ENCODE results near the gene ZNF658. TPM values are rescaled to one million over a fixed set of nuclear protein-coding genes. Genes with fewer than 3 reads are reported as not detected.
"Not testable (repeated sequence)": the region's sequence is repeated elsewhere in the genome, so short reads cannot be mapped to it uniquely, and the experiment has no call there.

ZNF658 gene
- total RNA-seq (2022) (5.3 TPM in 2 replicates), Bru-seq, nascent RNA (percentile 64 among the genes with signal in this experiment), BruChase-seq, experiment 1, labeled RNA remaining after a 6-hour chase (percentile 43 among the genes with signal in this experiment), BruChase-seq, experiment 2, labeled RNA remaining after a 2-hour chase (percentile 57 among the genes with signal in this experiment)
- long read RNA-seq, full-length matches to known transcripts: 6 of 8 reads
- long read RNA-seq, partial matches to known transcripts: 1 of 8 reads
- long read RNA-seq, other reads (novel, unspliced or antisense): 1 of 8 reads

DNA sequence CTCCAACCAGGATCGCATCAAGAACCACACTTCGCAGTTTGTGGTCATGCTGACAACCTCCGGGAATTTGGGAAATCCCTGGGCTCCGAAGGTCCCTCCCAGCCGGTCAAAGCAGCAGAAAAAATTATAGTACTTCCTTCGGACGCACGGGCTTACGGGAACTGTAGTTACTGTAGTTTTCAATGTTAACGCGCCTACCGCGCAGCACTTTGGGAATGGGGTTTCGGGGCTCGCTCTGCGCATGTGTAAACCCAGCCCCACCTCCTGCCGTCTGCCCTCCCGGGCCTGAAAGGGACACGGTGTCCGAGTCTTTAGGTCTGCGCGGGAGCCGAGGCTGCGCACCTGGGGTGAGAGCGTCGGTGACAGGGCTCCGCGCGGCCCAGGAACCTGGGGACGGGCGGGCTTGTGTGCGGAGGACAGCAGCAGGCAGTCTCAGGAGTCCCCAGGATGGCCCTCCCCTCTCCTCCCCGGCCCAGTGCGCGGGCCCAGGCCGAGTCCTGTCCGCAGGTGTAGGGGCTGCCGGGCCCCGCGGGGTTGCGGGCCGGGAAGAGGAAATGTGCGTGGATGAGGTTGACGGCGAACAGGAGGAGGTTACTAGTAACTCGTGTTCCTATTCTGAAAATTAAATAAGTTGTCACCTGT, at the start of gene ZNF658:
TSS of gene ZNF658 (plus strand) at position 236 of the 642 bp plus-strand sequence. CDS start 2,837 bp downstream, outside the sequence.
- peak; percentile 84 for DNase-seq (ENCODE audit: unreplicated experiment)
- CTCF ChIA-PET; POLR2A ChIA-PET; H3K9me3 Mint-ChIP-seq (ENCODE audit: unreplicated experiment); H3K4me1 Mint-ChIP-seq (ENCODE audit: insufficient read depth, unreplicated experiment); intact Hi-C loops (cut with micrococcal nuclease); BruUV-seq (replicated peaks); H3K27me3 Mint-ChIP-seq (ENCODE audit: insufficient read depth, unreplicated experiment): not testable (repeated sequence)
- peak within 1 kb of the TSS; percentile 69 for H3K27ac Mint-ChIP-seq (ENCODE audit: low read depth, unreplicated experiment)
- H3K4me3 Mint-ChIP-seq (ENCODE audit: unreplicated experiment): peak within 1 kb of the TSS; percentile 82
- peaks cover 16% of the 10 kb centered on the region for H3K36me3 Mint-ChIP-seq (ENCODE audit: insufficient read depth, unreplicated experiment)

DNA sequence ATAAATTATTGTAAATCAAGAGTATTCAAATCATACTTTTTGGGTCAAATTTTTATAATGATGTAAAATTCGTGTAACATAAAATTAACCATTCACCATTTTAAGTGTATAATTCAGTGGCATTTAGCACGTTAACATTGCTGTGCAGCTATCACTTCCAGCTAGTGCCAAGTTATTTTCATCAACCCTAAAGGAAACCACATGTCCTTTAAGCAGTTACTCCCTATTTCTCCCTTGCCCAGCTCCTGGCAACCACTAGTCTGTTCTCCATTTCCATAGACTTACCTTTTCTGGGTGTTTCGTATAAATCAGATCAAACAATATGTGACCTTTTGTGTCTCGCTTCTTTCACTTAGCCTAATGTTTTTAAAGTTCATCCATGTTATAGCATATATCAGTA, 38.8 kb upstream of the ZNF658 start:
- CTCF ChIA-PET; H3K27me3 Mint-ChIP-seq (ENCODE audit: insufficient read depth, unreplicated experiment); intact Hi-C loops (cut with micrococcal nuclease); DNase-seq (ENCODE audit: unreplicated experiment); H3K27ac Mint-ChIP-seq (ENCODE audit: low read depth, unreplicated experiment); H3K4me1 Mint-ChIP-seq (ENCODE audit: insufficient read depth, unreplicated experiment); POLR2A ChIA-PET; H3K36me3 Mint-ChIP-seq (ENCODE audit: insufficient read depth, unreplicated experiment); H3K9me3 Mint-ChIP-seq (ENCODE audit: unreplicated experiment); BruUV-seq (replicated peaks); H3K4me3 Mint-ChIP-seq (ENCODE audit: unreplicated experiment): not testable (repeated sequence)

DNA sequence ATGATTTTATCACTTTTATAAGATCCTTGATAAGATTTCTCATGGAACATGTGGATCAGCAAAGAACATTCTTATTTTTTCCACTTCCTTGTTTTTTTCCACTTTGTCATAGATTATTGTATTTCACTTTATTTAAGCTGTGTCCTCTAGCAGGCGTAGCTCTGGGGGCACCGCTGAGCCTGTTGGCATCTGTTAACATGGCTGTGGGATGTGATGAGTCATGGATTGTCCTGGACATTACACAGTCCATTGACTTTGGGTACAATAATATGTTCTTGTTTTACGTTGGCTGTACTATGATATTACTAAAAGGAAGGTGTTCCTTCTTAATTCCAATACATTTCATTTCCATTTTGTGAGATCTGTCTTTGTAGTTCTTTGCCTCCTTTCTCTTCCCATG, 31.9 kb upstream of the ZNF658 start:
- BruUV-seq (replicated peaks); H3K9me3 Mint-ChIP-seq (ENCODE audit: unreplicated experiment); DNase-seq (ENCODE audit: unreplicated experiment); H3K4me3 Mint-ChIP-seq (ENCODE audit: unreplicated experiment); H3K27me3 Mint-ChIP-seq (ENCODE audit: insufficient read depth, unreplicated experiment); POLR2A ChIA-PET; H3K4me1 Mint-ChIP-seq (ENCODE audit: insufficient read depth, unreplicated experiment); H3K36me3 Mint-ChIP-seq (ENCODE audit: insufficient read depth, unreplicated experiment); CTCF ChIA-PET; H3K27ac Mint-ChIP-seq (ENCODE audit: low read depth, unreplicated experiment); intact Hi-C loops (cut with micrococcal nuclease): not testable (repeated sequence)

DNA sequence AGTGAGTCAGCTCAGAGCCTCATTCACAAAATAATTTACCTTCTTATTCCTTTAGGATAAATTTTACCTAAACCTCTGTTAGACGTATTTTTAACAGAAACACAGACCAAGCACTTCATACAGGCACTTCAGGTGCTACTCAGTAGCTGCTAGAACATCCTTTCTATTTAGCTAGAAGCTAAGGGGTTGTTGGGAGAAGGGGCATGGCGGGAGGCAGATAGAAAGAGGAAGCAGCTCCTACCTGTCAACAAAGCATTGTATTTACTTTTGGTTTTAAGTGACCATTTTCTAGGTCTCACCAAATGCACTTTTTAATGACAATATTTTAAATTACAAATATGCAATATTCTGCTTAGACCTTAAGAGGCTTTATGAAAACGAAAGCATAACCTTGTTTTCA, 19.9 kb upstream of the ZNF658 start:
- H3K4me3 Mint-ChIP-seq (ENCODE audit: unreplicated experiment); POLR2A ChIA-PET; H3K27me3 Mint-ChIP-seq (ENCODE audit: insufficient read depth, unreplicated experiment); H3K4me1 Mint-ChIP-seq (ENCODE audit: insufficient read depth, unreplicated experiment); intact Hi-C loops (cut with micrococcal nuclease); H3K36me3 Mint-ChIP-seq (ENCODE audit: insufficient read depth, unreplicated experiment); H3K9me3 Mint-ChIP-seq (ENCODE audit: unreplicated experiment); DNase-seq (ENCODE audit: unreplicated experiment); H3K27ac Mint-ChIP-seq (ENCODE audit: low read depth, unreplicated experiment); BruUV-seq (replicated peaks); CTCF ChIA-PET: not testable (repeated sequence)

DNA sequence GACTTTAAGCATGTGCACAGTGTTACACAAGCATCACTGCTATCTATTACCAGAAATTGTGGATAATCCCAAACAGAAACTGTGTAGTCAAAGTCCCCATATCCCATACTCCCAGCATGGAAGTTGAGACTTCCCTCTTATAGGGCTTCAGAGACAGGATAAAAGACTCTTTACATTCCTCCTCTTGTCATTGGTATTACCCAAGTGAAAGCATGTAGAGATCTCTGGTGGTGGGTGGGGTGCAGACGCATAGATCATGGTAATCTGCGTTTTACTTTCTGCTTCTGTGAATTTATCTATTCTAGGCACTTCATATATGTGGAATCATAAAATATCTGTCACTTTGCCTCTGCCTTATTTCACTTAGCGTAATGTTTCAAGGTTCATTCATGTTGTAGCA, 18.7 kb upstream of the ZNF658 start:
- H3K27me3 Mint-ChIP-seq (ENCODE audit: insufficient read depth, unreplicated experiment); intact Hi-C loops (cut with micrococcal nuclease); H3K9me3 Mint-ChIP-seq (ENCODE audit: unreplicated experiment); H3K4me3 Mint-ChIP-seq (ENCODE audit: unreplicated experiment); H3K4me1 Mint-ChIP-seq (ENCODE audit: insufficient read depth, unreplicated experiment); BruUV-seq (replicated peaks); H3K27ac Mint-ChIP-seq (ENCODE audit: low read depth, unreplicated experiment); H3K36me3 Mint-ChIP-seq (ENCODE audit: insufficient read depth, unreplicated experiment); CTCF ChIA-PET; POLR2A ChIA-PET; DNase-seq (ENCODE audit: unreplicated experiment): not testable (repeated sequence)

DNA sequence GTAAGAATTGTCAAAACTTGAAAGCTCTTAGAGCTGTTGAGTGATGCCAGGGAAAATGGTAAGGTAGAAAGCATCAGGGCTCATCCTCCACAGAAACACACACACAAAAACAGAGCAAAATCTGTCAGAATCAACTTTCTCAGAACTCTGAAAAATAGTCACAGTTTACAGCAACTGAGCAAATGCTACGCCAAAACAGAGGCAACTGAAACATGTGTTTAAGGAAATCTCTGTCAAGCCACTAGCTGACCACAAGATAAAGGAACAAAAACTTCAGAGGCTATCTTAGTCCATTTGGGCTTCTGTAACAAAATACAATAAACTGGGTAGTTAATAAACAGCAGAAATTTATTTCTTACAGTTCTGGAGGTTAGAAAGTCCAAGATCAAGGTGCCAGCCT, 10.2 kb upstream of the ZNF658 start:
- not testable (repeated sequence) for DNase-seq (ENCODE audit: unreplicated experiment)

DNA sequence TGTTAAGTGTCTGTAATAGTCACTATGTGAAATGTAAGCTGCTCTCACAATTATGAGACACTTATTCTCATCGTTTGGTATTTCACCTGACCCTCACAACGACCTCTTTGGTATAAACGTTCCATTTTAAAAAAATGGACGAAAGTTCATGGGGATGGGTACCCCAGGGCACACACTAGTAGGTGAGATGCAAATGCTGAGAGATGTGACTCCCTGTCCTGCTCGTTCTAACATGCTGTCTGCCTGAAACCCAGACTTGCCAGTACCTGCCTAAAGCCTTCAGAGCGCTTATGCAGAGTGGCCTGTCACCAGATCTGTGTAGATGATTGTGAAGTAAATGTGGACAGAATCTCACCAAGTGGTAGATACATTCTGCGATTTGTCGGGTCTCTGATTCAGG, 616 bp downstream of the ZNF658 start:
- peak; percentile 28 for DNase-seq (ENCODE audit: unreplicated experiment)
- peak overlapping the region; percentile 82 for H3K4me3 Mint-ChIP-seq (ENCODE audit: unreplicated experiment)
- H3K27me3 Mint-ChIP-seq (ENCODE audit: insufficient read depth, unreplicated experiment); CTCF ChIA-PET; H3K9me3 Mint-ChIP-seq (ENCODE audit: unreplicated experiment); intact Hi-C loops (cut with micrococcal nuclease); POLR2A ChIA-PET; H3K4me1 Mint-ChIP-seq (ENCODE audit: insufficient read depth, unreplicated experiment): not testable (repeated sequence)
- H3K36me3 Mint-ChIP-seq (ENCODE audit: insufficient read depth, unreplicated experiment): peaks cover 16% of the 10 kb centered on the region
- peak overlapping the region; percentile 69 for H3K27ac Mint-ChIP-seq (ENCODE audit: low read depth, unreplicated experiment)
- TSS peak; percentile 49 for BruUV-seq (replicated peaks)

More for the DNA sequence above, 10.2 kb upstream of the ZNF658 start:
- H3K36me3 Mint-ChIP-seq (ENCODE audit: insufficient read depth, unreplicated experiment); H3K9me3 Mint-ChIP-seq (ENCODE audit: unreplicated experiment); H3K4me3 Mint-ChIP-seq (ENCODE audit: unreplicated experiment); H3K4me1 Mint-ChIP-seq (ENCODE audit: insufficient read depth, unreplicated experiment); H3K27me3 Mint-ChIP-seq (ENCODE audit: insufficient read depth, unreplicated experiment); CTCF ChIA-PET; BruUV-seq (replicated peaks); H3K27ac Mint-ChIP-seq (ENCODE audit: low read depth, unreplicated experiment); POLR2A ChIA-PET; intact Hi-C loops (cut with micrococcal nuclease): not testable (repeated sequence)

DNA sequence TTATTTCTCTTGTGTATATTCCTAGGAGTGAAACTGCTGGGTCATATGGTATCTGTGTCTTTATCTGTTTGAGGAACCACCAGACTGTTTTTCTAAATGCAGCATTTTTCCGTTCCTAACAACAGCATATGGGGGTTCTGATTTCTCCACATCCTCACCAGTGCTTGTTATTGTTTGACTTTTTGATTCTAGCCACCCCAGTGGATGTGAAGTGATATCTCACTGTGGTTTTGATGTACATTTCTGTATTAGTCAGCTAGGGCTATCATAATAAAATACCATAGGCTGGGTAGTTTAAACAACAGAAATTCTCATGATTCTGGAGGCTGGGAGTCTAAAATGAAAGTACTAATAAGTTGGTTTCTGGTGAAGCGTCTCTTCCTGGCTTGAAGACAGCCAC, 9.0 kb downstream of the ZNF658 start:
- H3K9me3 Mint-ChIP-seq (ENCODE audit: unreplicated experiment); H3K27me3 Mint-ChIP-seq (ENCODE audit: insufficient read depth, unreplicated experiment); CTCF ChIA-PET; H3K4me3 Mint-ChIP-seq (ENCODE audit: unreplicated experiment); H3K4me1 Mint-ChIP-seq (ENCODE audit: insufficient read depth, unreplicated experiment); DNase-seq (ENCODE audit: unreplicated experiment); intact Hi-C loops (cut with micrococcal nuclease); POLR2A ChIA-PET; H3K27ac Mint-ChIP-seq (ENCODE audit: low read depth, unreplicated experiment); BruUV-seq (replicated peaks): not testable (repeated sequence)
- peaks cover 12% of the 10 kb centered on the region for H3K36me3 Mint-ChIP-seq (ENCODE audit: insufficient read depth, unreplicated experiment)

DNA sequence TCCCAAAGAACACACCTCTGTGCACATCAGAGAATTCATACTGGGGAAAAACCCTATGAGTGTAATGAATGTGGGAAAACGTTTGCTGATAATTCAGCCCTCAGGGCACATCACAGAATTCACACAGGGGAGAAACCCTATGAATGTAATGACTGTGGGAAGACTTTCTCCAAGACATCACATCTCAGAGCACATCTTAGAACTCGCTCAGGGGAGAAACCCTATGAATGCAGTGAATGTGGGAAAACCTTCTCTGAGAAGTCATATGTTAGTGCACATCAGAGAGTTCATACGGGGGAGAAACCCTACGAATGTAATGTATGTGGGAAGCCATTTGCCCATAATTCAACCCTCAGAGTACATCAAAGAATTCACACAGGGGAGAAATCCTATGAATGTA, 19.5 kb downstream of the ZNF658 start:
- H3K9me3 Mint-ChIP-seq (ENCODE audit: unreplicated experiment); H3K4me1 Mint-ChIP-seq (ENCODE audit: insufficient read depth, unreplicated experiment); DNase-seq (ENCODE audit: unreplicated experiment); POLR2A ChIA-PET; H3K36me3 Mint-ChIP-seq (ENCODE audit: insufficient read depth, unreplicated experiment); BruUV-seq (replicated peaks); intact Hi-C loops (cut with micrococcal nuclease); CTCF ChIA-PET; H3K27me3 Mint-ChIP-seq (ENCODE audit: insufficient read depth, unreplicated experiment); H3K4me3 Mint-ChIP-seq (ENCODE audit: unreplicated experiment); H3K27ac Mint-ChIP-seq (ENCODE audit: low read depth, unreplicated experiment): not testable (repeated sequence)
